Measurements from ENCODE around the gene BTF3. TPM values are rescaled to one million over a fixed set of nuclear protein-coding genes. Genes with fewer than 3 reads are reported as not detected.
"Not testable (repeated sequence)": the region's sequence is repeated elsewhere in the genome, so short reads cannot be mapped to it uniquely, and the experiment has no call there.

The BTF3 gene
- total and polyA plus RNA-seq, 11 donors = 336 to 824 (median 407) TPM

DNA sequence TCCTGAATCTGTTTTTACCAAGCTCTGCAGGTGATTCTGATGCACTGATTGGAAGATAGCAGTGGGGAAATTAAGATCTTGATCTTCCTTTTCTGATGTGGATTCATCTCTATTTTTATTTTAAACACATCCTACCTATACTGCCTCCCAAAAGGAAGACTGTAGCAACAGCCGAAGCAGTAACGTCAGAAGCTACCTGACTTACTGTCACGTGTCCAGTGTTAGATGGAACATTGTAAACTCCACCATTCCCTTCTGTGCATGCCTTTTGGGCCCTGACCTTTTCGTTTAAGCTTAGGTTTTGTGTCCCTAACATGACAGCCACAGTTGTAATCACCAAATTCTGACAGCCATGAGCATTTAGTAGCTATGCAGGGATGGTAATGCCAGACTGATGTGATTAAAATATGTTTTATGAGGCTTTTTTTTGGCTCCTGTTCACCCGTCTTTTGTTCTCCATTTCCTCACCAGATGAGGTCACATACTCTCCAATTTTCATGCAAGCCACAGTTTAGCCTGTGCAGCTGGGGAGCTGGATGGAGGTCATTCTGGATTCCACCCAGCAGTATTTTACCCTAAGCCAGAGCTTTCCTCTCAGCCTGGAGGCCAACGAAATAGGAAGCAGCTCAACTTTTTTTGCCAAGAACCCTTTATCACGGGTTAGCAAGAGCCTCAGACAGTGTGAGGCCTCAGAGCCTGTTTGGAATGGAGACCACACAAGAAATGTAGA lies 34.1 kb upstream of the BTF3 start:
- peak in 4 of 5 donors; percentile 29 to 45 (median 38) for DNase-seq
- H3K4me3 ChIP-seq = no peak overlapping the region
- H3K27ac ChIP-seq = peak overlapping the region in 1 of 12 donors; percentile 18
- WGBS, 4 donors = 39 to 52% (median 43%) methylated on average over 7 of the region's 7 CpGs
- no peaks in the 10 kb centered on the region for H3K36me3 ChIP-seq
- TF ChIP-seq, protein P1, sequence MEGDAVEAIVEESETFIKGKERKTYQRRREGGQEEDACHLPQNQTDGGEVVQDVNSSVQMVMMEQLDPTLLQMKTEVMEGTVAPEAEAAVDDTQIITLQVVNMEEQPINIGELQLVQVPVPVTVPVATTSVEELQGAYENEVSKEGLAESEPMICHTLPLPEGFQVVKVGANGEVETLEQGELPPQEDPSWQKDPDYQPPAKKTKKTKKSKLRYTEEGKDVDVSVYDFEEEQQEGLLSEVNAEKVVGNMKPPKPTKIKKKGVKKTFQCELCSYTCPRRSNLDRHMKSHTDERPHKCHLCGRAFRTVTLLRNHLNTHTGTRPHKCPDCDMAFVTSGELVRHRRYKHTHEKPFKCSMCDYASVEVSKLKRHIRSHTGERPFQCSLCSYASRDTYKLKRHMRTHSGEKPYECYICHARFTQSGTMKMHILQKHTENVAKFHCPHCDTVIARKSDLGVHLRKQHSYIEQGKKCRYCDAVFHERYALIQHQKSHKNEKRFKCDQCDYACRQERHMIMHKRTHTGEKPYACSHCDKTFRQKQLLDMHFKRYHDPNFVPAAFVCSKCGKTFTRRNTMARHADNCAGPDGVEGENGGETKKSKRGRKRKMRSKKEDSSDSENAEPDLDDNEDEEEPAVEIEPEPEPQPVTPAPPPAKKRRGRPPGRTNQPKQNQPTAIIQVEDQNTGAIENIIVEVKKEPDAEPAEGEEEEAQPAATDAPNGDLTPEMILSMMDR (IDR thresholded peaks at IDR 0.05) = no peak
- no peak for TF ChIP-seq POLR2A (IDR thresholded peaks at IDR 0.05)
- H3K27me3 ChIP-seq = peaks cover 0 to 17% (median 0%) of the 10 kb centered on the region in 9 donors
- ATAC-seq = peak; percentile 58 to 95 (median 92)
- peaks cover 0 to 12% (median 0%) of the 10 kb centered on the region in 12 donors for H3K4me1 ChIP-seq
- intact Hi-C loops (cut with DNase I) = no loop called here
- no peaks in the 10 kb centered on the region for H3K9me3 ChIP-seq

DNA sequence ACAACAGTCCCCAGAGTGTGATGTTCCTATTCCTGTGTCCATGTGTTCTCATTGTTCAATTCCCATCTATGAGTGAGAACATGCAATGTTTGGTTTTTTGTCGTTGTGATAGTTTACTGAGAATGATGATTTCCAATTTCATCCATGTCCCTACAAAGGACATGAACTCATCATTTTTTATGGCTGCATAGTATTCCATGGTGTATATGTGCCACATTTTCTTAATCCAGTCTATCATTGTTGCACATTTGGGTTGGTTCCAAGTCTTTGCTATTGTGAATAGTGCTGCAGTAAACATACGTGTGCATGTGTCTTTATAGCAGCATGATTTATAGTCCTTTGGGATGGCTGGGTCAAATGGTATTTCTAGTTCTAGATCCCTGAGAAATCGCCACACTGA lies 29.6 kb upstream of the BTF3 start:
- H3K27me3 ChIP-seq; H3K4me3 ChIP-seq; DNase-seq; intact Hi-C loops (cut with DNase I); ATAC-seq; H3K27ac ChIP-seq; H3K36me3 ChIP-seq; H3K9me3 ChIP-seq: not testable (repeated sequence)
- WGBS, 4 donors = 87 to 93% (median 91%) methylated on average over 3 of the region's 3 CpGs
- H3K4me1 ChIP-seq = peaks cover 0 to 12% (median 0%) of the 10 kb centered on the region in 12 donors

DNA sequence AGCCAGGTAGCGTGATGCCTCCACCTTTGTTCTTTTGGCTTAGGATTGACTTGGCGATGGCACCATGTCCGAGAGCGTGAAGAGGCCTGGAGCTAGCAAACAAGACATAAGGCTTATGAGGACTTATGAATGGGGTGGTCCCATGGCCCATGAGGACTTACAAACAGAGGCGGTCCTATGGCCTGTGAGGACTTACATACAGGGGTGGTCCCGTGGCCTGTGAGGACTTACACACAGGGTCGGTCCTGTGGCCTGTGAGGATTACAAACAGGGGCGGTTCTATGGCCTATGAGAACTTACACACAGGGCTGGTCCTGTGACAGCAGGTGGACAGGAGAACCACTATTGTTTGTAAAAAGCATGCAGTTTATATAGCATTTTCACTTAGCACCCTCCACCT lies 28.4 kb upstream of the BTF3 start:
- no peak for TF ChIP-seq POLR2A (IDR thresholded peaks at IDR 0.05)
- TF ChIP-seq, protein P1 (IDR thresholded peaks at IDR 0.05) = no peak
- ATAC-seq (no peak), DNase-seq (no peak)
- WGBS, 4 donors = 91 to 99% (median 95%) methylated on average over 8 of the region's 8 CpGs
- Histone ChIP-seq H3K27ac (no peak overlapping the region), H3K4me3 (no peak overlapping the region), H3K36me3 (no peaks in the 10 kb centered on the region), H3K9me3 (no peaks in the 10 kb centered on the region), H3K27me3 (no peaks in the 10 kb centered on the region), H3K4me1 (peaks cover 0 to 1% (median 0%) of the 10 kb centered on the region in 12 donors)
- intact Hi-C loops (cut with DNase I) = no loop called here

DNA sequence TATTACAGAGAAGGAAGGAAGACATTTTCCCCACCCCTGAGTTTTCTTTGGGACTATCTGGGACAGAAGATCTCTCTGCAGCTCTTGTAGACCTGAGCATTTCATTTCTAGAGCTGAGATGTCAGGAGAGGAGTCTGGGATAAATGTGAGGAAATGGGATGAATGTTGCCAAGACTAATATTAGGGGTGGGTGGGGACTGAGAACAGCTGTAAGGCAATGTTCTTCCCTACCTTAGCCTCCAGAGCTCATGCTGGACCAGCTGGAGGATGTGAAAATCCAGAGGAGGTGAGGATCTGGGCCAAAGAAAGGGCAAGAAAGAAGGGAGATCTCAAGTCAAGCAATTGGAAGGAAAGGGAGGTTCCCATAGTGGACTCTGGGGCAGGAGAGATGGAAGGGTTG lies 26.6 kb upstream of the BTF3 start:
- Histone ChIP-seq H3K36me3 (no peaks in the 10 kb centered on the region), H3K9me3 (no peaks in the 10 kb centered on the region), H3K4me3 (no peak overlapping the region), H3K27ac (no peak overlapping the region), H3K4me1 (no peaks in the 10 kb centered on the region), H3K27me3 (peaks cover 0 to 9% (median 0%) of the 10 kb centered on the region in 9 donors)
- TF ChIP-seq, protein P1 (IDR thresholded peaks at IDR 0.05) = no peak
- no peak for TF ChIP-seq POLR2A (IDR thresholded peaks at IDR 0.05)
- peak in 1 of 4 donors; percentile 31 for ATAC-seq
- intact Hi-C loops (cut with DNase I) = no loop called here
- no peak for DNase-seq

DNA sequence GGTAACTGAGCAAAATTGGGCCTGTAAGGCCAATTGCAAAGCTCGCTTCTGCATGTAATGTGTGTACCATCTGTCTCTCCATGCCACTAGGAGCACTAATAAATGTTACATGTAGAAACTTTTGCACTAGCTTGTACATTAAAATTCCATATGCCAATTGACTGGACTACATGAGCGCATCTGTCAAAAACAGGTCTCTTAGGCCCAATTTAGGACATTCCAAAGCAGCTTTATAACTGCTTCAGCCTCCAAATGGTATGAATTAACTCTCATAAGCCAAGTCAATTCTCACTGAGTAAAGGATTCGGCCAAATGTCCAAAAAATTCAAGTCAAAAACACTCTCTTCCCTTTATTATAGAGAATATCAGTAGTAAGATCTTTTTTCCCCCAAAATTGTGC lies 26.1 kb upstream of the BTF3 start:
- 55 to 92% (median 56%) methylated on average over 3 of the region's 3 CpGs for WGBS, 4 donors
- ATAC-seq = no peak
- Histone ChIP-seq H3K4me1 (no peaks in the 10 kb centered on the region), H3K4me3 (no peak overlapping the region), H3K27me3 (peaks cover 0 to 9% (median 0%) of the 10 kb centered on the region in 9 donors), H3K9me3 (no peaks in the 10 kb centered on the region), H3K36me3 (no peaks in the 10 kb centered on the region), H3K27ac (no peak overlapping the region)
- no peak for DNase-seq
- TF ChIP-seq, protein P1 (IDR thresholded peaks at IDR 0.05) = no peak
- no peak for TF ChIP-seq POLR2A (IDR thresholded peaks at IDR 0.05)
- intact Hi-C loops (cut with DNase I) = no loop called here
